B cell (primary cell): ENCODE data around the gene SLC37A1.
A peak's percentile ranks its signal among the peaks of the same experiment; 100 is the strongest.

ENCODE experiments used
- EZH2 ChIP-seq: IDR thresholded peaks from 2 replicates; pipeline ENCODE4 v1.6.1; 2012; ENCODE audit warnings: borderline replicate concordance, low read depth, mild to moderate bottlenecking, moderate library complexity, low read length; ENCODE audit not compliant: insufficient read depth, poor library complexity, severe bottlenecking
- TF ChIP-seq, protein P1 (sequence below): fragments of 200-600 bp; IDR thresholded peaks from one replicate; pipeline ENCODE4 v1.8.0; 2022; ENCODE audit warnings: antibody characterized with exemption, mild to moderate bottlenecking

DNA sequence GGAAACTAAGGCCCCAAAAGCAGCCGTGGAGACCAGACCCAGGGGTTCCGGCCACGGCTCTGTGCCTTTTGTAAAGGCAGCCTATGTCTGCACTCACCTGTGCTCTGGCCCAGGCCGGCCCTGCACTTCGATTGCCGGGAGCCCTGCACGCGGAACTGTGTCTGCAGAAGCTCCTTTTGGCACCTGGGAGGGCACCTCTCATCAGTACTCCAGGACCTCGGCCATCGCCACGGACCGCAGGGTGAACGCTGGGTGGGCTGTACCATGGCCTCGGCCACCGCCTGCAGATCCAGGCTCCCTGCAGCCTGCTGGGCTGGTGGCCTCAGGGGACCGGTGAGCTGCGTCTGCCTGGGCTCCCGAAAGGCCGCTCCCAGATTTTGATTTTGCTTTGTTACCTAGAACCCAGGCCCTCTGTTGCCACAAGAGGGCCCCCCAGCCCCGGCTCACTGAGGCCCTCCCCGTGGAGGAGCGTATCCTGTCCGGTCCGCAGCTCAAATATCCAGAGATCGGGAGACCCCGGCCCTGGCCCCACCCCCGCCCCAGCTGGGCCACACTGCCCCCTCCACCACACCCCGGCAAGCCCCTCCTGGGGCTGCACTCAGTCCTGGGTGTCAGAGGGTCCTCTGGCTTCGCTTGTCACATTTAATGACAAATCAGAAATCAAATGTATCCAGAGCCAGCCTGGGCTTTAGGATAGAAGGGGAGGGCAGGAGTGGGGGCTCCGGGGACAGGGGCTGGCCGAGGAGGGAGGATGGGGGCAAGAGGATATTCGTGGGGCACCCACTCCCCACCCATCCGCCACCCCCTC is 79.6 kb downstream of the SLC37A1 start:
- TF ChIP-seq, protein P1, sequence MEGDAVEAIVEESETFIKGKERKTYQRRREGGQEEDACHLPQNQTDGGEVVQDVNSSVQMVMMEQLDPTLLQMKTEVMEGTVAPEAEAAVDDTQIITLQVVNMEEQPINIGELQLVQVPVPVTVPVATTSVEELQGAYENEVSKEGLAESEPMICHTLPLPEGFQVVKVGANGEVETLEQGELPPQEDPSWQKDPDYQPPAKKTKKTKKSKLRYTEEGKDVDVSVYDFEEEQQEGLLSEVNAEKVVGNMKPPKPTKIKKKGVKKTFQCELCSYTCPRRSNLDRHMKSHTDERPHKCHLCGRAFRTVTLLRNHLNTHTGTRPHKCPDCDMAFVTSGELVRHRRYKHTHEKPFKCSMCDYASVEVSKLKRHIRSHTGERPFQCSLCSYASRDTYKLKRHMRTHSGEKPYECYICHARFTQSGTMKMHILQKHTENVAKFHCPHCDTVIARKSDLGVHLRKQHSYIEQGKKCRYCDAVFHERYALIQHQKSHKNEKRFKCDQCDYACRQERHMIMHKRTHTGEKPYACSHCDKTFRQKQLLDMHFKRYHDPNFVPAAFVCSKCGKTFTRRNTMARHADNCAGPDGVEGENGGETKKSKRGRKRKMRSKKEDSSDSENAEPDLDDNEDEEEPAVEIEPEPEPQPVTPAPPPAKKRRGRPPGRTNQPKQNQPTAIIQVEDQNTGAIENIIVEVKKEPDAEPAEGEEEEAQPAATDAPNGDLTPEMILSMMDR, result peak; percentile 74
- no peak for TF ChIP-seq EZH2
